Measurements from ENCODE around the gene ZBTB25.

ZBTB25 gene

DNA sequence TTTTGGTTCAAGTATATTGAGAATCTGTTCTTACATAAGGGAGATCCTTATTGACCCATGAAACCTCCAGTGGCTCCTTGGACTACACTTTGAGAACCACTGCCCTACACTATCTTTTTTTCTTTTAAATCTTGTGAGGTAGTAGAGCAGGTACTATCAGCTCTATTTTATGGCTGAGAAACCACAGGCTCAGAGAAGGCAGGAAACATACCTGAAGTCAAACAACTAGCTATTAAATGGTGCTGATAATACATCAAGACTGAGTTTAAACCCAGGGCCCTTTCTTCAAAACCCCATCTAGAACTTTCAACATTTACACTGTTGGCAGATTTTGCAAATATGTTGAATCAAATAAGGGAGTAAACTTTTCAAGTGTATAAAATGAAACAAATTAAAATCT lies 6.9 kb downstream of the ZBTB25 start:
- in situ Hi-C loops (cut with HindIII; ENCODE audit: low pct_ligation_motif_present, low pct_unique_long_range_greater_than_20kb, low sequenced_read_pairs) = no loop called here
- no peak for DNase-seq

GRCh38 chr14:64495252-64495651 lies 8.4 kb downstream of the ZBTB25 start:
- no peak for DNase-seq
- in situ Hi-C loops (cut with HindIII; ENCODE audit: low pct_ligation_motif_present, low pct_unique_long_range_greater_than_20kb, low sequenced_read_pairs) = no loop called here

DNA sequence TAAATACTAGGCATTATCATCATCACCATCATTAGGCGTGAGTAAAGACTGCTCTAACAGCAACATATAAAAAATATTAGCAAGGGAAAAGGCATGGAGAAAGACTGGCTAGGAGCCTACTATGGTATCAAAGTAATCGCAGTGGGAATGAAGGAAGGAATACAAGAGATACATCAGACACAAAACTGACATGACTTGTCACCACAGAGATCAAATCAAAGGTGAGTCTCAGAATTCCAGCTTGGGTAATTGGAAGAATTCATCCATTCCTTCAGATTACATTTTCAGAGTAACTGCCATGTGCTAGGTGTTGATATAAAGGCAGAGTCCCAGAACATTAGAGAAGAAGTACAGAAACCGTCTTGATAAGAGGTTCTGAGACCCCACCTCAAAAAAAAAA lies 10.2 kb downstream of the ZBTB25 start:
- DNase-seq = no peak
- in situ Hi-C loops (cut with HindIII; ENCODE audit: low pct_ligation_motif_present, low pct_unique_long_range_greater_than_20kb, low sequenced_read_pairs) = no loop called here

GRCh38 chr14:64491637-64492036 lies 12.0 kb downstream of the ZBTB25 start:
- DNase-seq = no peak
- in situ Hi-C loops (cut with HindIII; ENCODE audit: low pct_ligation_motif_present, low pct_unique_long_range_greater_than_20kb, low sequenced_read_pairs) = no loop called here

DNA sequence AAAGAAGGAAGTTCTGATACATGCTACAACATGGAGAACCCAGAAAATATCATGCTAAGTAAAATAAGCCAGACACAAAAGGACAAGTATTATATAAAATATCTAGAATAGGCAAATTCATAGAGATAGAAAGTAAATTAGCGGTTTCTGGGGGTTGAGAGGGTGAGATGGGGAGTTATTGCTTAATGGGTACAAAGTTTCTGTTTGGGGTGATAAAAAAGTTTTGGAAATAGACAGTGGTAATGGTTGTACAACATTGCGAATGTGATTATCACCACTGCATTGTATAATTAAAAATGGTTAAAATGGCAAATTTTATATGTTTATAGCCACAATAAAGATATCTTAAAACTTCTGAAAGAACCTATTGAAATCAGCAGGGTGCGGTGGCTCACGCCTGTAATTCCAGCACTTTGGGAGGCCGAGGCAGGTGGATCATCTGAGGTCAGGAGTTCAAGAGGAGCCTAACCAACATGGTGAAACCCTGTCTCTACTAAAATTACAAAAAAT lies 15.0 kb downstream of the ZBTB25 start:
- DNase-seq = no peak
- in situ Hi-C loops (cut with HindIII; ENCODE audit: low pct_ligation_motif_present, low pct_unique_long_range_greater_than_20kb, low sequenced_read_pairs) = no loop called here

GRCh38 chr14:64478634-64479250 lies 24.9 kb downstream of the ZBTB25 start:
- DNase-seq = peak; percentile 33
- in situ Hi-C loops (cut with HindIII; ENCODE audit: low pct_ligation_motif_present, low pct_unique_long_range_greater_than_20kb, low sequenced_read_pairs) = no loop called here

- in situ Hi-C loops (cut with HindIII; ENCODE audit: low pct_ligation_motif_present, low pct_unique_long_range_greater_than_20kb, low sequenced_read_pairs) = no loop called here
- DNase-seq = no peak
These were observed 27.2 kb downstream of the ZBTB25 start for GRCh38 chr14:64476438-64476837.

DNA sequence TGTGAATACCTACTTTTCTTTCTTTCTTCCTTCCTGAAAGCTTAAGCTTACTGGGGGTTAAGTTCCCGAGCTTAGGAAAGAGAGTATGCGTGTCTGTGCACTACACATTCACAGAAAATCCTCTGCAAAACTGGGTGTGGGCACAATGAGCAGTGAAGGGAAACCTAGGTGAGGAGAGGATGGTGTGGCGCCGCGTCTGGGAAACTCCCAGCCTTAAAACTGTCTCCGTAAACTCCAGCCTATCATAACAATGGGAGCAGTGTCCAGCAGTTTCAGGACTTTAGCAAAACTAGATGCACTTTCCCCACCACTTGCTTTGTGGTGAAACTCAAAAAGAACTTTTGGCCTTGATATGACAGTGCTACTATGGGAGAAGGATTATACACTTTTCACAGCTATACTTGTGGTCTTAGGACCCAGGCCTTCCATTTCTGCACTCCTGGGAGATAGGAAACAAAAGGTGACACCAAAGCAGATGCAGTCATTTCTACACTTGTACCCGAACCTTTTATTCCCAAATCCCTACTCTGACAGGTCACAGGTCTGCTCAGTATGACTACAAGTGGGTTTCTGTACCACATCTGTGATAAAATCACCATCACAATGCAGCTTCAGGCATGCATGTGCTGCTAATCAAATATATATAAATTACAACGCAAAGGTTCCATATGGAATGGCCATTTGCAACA lies 27.9 kb downstream of the ZBTB25 start:
- DNase-seq = no peak
- in situ Hi-C loops (cut with HindIII; ENCODE audit: low pct_ligation_motif_present, low pct_unique_long_range_greater_than_20kb, low sequenced_read_pairs) = no loop called here

- in situ Hi-C loops (cut with HindIII; ENCODE audit: low pct_ligation_motif_present, low pct_unique_long_range_greater_than_20kb, low sequenced_read_pairs) = no loop called here
- DNase-seq = no peak
These were observed 28.9 kb downstream of the ZBTB25 start for GRCh38 chr14:64474698-64475097.

- no peak for DNase-seq
- in situ Hi-C loops (cut with HindIII; ENCODE audit: low pct_ligation_motif_present, low pct_unique_long_range_greater_than_20kb, low sequenced_read_pairs) = no loop called here
These were observed 29.6 kb downstream of the ZBTB25 start for GRCh38 chr14:64474041-64474440.

- no peak for DNase-seq
- in situ Hi-C loops (cut with HindIII; ENCODE audit: low pct_ligation_motif_present, low pct_unique_long_range_greater_than_20kb, low sequenced_read_pairs) = no loop called here
These were observed 35.2 kb downstream of the ZBTB25 start for GRCh38 chr14:64468451-64468850.

DNA sequence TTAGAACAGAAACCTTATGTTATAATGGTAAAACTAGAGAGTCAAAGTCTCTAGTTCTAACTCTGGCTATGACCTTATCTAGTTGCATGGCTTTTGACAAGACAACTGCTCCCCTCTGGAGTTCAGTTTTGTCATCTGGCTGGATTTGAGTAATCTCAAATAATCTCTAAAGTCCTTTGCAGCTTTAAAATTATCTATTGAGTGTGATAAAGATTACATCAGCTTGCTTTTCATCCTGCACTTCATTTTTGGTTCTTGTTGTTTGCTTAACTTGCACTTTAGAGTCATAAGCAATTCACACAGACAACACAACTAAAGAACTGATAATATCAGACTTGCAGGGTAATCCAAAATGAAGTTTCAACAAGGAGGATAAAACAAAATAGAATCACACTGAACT lies 36.1 kb downstream of the ZBTB25 start:
- in situ Hi-C loops (cut with HindIII; ENCODE audit: low pct_ligation_motif_present, low pct_unique_long_range_greater_than_20kb, low sequenced_read_pairs) = no loop called here

DNA sequence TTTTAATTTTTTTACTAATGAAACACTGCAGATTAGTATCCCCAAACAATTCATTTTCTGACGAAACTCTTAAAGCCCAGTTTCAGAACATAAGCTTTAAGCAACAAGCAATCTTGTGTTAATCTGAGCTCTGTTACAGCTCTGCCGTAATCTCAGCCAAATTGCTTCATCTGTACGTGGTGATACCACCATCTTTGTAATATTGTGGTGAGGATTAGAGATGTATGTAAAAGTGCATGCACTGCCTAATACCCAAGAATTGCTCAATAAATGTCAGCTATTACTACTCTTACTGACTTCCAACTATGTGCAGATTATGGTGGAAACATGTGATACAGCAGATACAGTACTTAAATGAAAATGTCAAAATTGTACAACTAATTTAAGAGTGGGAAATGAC lies 36.5 kb downstream of the ZBTB25 start:
- in situ Hi-C loops (cut with HindIII; ENCODE audit: low pct_ligation_motif_present, low pct_unique_long_range_greater_than_20kb, low sequenced_read_pairs) = no loop called here

More for the DNA sequence above, 36.1 kb downstream of the ZBTB25 start:
- no peak for DNase-seq

GRCh38 chr14:64465831-64466554 lies 37.6 kb downstream of the ZBTB25 start:
- DNase-seq = peak; percentile 54
- in situ Hi-C loops (cut with HindIII; ENCODE audit: low pct_ligation_motif_present, low pct_unique_long_range_greater_than_20kb, low sequenced_read_pairs) = no loop called here

More for the DNA sequence above, 36.5 kb downstream of the ZBTB25 start:
- no peak for DNase-seq

DNA sequence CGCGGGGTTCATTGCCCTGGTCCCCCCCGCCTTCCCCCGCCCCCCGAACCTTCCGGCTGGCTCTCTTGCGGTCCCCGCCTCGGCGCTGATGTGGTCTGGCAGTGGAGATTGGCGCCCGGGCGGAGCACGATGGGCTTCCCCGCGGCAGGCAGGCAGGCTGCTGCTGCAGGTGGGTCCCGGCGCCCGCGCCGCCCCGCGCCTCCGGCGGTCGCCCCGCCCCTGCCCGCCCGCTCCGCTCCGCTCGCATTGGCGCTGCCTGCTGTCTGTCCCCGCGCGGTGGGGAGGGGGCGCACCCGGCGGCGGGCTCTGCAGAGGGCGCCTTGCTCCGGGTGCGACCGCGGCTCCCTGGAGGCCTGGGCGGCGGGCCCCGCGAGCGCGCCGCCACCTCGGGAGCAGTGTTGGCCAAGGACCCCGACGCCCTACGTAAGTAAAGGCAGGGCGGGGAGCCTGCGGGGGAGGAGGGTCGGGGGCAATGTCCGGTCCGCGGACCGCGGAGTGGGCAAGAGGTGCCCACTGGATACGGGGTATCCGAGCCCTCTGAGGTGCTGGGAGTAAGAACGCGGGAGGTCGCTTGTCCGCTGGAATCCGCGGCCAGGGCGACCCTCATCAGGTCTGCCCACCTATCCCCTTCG lies 38.3 kb downstream of the ZBTB25 start, which contains the start of gene AKAP5:
TSS of gene AKAP5 (plus strand) at position 309 of the 632 bp plus-strand sequence. CDS start 2,896 bp downstream, outside the sequence.
- in situ Hi-C loops (cut with HindIII; ENCODE audit: low pct_ligation_motif_present, low pct_unique_long_range_greater_than_20kb, low sequenced_read_pairs) = no loop called here
- peak; percentile 62 for DNase-seq

GRCh38 chr14:64464651-64465050 lies 39.0 kb downstream of the ZBTB25 start:
- DNase-seq = no peak
- in situ Hi-C loops (cut with HindIII; ENCODE audit: low pct_ligation_motif_present, low pct_unique_long_range_greater_than_20kb, low sequenced_read_pairs) = no loop called here

DNA sequence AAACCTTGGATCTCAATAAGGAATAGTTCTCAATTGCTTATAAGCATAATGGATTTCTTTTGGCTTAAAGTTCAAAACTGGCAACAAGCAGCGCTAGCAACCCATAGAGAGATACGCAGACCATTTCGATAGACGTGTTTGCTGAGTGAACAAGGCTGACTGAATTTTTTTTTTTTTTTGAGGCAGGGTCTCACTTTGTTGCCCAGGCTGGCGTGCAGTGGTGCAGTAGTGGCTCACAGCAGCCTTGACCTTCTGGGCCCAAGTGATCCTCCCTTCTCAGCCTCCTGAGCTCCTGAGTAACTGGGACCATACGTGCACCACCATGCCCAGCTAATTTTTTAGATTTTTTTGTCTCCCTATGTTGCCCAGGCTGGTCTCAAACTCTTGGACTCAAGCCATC lies 39.8 kb downstream of the ZBTB25 start:
- no peak for DNase-seq
- in situ Hi-C loops (cut with HindIII; ENCODE audit: low pct_ligation_motif_present, low pct_unique_long_range_greater_than_20kb, low sequenced_read_pairs) = no loop called here

DNA sequence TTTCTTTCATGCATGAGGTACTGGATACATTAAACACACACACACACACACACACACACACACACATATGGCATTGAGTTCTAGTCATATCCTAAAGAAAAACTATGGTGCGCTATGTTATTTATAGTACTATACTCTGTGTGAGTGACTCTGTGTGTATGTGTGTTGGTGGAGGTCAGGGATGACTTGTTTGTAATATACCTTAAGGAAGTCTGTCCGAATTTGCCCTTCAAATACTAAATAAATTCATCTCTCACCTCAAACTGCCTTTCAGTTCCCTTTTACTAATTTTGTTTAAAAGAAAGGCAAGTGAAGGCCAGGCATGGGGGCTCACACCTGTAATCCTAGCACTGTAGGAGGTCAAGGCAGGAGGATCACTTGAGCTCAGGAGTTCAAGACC lies 40.4 kb downstream of the ZBTB25 start:
- in situ Hi-C loops (cut with HindIII; ENCODE audit: low pct_ligation_motif_present, low pct_unique_long_range_greater_than_20kb, low sequenced_read_pairs) = no loop called here

GRCh38 chr14:64461221-64461620 lies 42.4 kb downstream of the ZBTB25 start:
- in situ Hi-C loops (cut with HindIII; ENCODE audit: low pct_ligation_motif_present, low pct_unique_long_range_greater_than_20kb, low sequenced_read_pairs) = no loop called here
- no peak for DNase-seq

More for the DNA sequence above, 40.4 kb downstream of the ZBTB25 start:
- DNase-seq = no peak
